GM23248 (cell line): Measurements from ENCODE around the gene GNA14. TPM values are rescaled to one million over a fixed set of nuclear protein-coding genes. Genes with fewer than 3 reads are reported as not detected.

Experiments used
- DNase-seq: peaks from one replicate; pipeline ENCODE4 v3.0.0-alpha.2; 2015
- H2AFZ ChIP-seq: fragments of 200-600 bp; sonication (generic); 2 replicates; pipeline ENCODE4 v1.6.1; 2016; ENCODE audit warnings: antibody characterized with exemption
- H3F3A ChIP-seq: fragments of 200-600 bp; sonication (generic); 2 replicates; pipeline ENCODE4 v1.6.1; 2016; ENCODE audit warnings: mild to moderate bottlenecking, antibody characterized with exemption, mixed run types; ENCODE audit not compliant: insufficient read depth
- H3K27ac ChIP-seq: fragments of 200-600 bp; sonication (generic); 2 replicates; pipeline ENCODE4 v1.5.1; 2016; ENCODE audit warnings: mild to moderate bottlenecking
- H3K27me3 ChIP-seq: fragments of 200-600 bp; sonication (generic); replicated peaks from 2 replicates; pipeline ENCODE4 v1.6.1; 2016; ENCODE audit warnings: mild to moderate bottlenecking; ENCODE audit not compliant: insufficient read depth
- H3K36me3 ChIP-seq: fragments of 200-600 bp; sonication (generic); 2 replicates; pipeline ENCODE4 v1.6.1; 2016; ENCODE audit warnings: low read depth, mild to moderate bottlenecking
- H3K4me1 ChIP-seq: fragments of 200-600 bp; sonication (generic); 2 replicates; pipeline ENCODE4 v1.6.1; 2016; ENCODE audit warnings: mild to moderate bottlenecking; ENCODE audit not compliant: insufficient read depth
- H3K4me2 ChIP-seq: fragments of 200-600 bp; sonication (generic); one replicate; pipeline ENCODE4 v1.6.1; 2016; ENCODE audit warnings: mild to moderate bottlenecking; ENCODE audit not compliant: unreplicated experiment
- H3K4me3 ChIP-seq: fragments of 200-600 bp; sonication (generic); 2 replicates; pipeline ENCODE4 v1.5.1; 2016; ENCODE audit warnings: mild to moderate bottlenecking
- H3K79me2 ChIP-seq: fragments of 200-600 bp; sonication (generic); 2 replicates; pipeline ENCODE4 v1.6.1; 2016; ENCODE audit warnings: mild to moderate bottlenecking; ENCODE audit not compliant: insufficient read depth
- H3K9ac ChIP-seq: fragments of 200-600 bp; sonication (generic); 2 replicates; pipeline ENCODE4 v1.6.1; 2016; ENCODE audit warnings: mild to moderate bottlenecking
- H3K9me2 ChIP-seq: fragments of 200-600 bp; sonication (generic); 2 replicates; pipeline ENCODE4 v1.6.1; 2016; ENCODE audit warnings: mixed run types, mild to moderate bottlenecking, moderate library complexity; ENCODE audit not compliant: insufficient read depth
- H3K9me3 ChIP-seq: fragments of 200-600 bp; sonication (generic); one replicate; pipeline ENCODE4 v1.6.1; 2017; ENCODE audit warnings: low read depth
- H4K20me1 ChIP-seq: fragments of 200-600 bp; sonication (generic); 2 replicates; pipeline ENCODE4 v1.6.0; 2016; ENCODE audit not compliant: insufficient read depth
- EZH2 ChIP-seq: fragments of 200-600 bp; sonication (generic); IDR thresholded peaks from 2 replicates; pipeline ENCODE4 v1.6.1; 2018; ENCODE audit warnings: antibody characterized with exemption, mild to moderate bottlenecking; ENCODE audit not compliant: insufficient read depth, poor library complexity, severe bottlenecking
- EZH2phosphoT487 ChIP-seq: fragments of 200-600 bp; sonication (generic); IDR thresholded peaks from 2 replicates; pipeline ENCODE4 v1.6.1; 2018; ENCODE audit warnings: antibody characterized with exemption, moderate library complexity, mild to moderate bottlenecking, low read depth; ENCODE audit not compliant: insufficient read depth
- WGBS, 2 experiments: methylation state at CpG; one replicate each; pipeline ENCODE4 v1.1.6; 2015 to 2017; ENCODE audit warnings: low lambda C conversion rate in 2 of 2, low coverage in 1 of 2; ENCODE audit errors: missing lambda C conversion rate in 2 of 2; 5-methylcytosine and 5-hydroxymethylcytosine counted together
- in situ Hi-C: fragments of 300-500 bp; cut with MboI; formaldehyde crosslinking; loops from 2 replicates; pipeline ENCODE4 v1.15.0; 2020
- polyA plus RNA-seq: library from polyadenylated mRNA; unstranded; fragments of >200 nt; fragmentation: Nextera tagmentation; extraction: Ambion mirVana; gene quantifications from 2 replicates; pipeline ENCODE4 v1.2.1, GENCODE V29; 2016
- total RNA-seq: library from RNA; depleted of rRNA; stranded (reverse); fragments of >200 nt; shearing (Covaris generic); gene quantifications from 2 replicates; pipeline ENCODE4 v1.2.3, GENCODE V29; 2014

The GNA14 gene
- total and polyA plus RNA-seq, 2 experiments from 2014 or later = 0.11 to 0.24 TPM

- no peaks in the 10 kb centered on the region for H3K9me3 ChIP-seq
- no peaks in the 10 kb centered on the region for H3K79me2 ChIP-seq
- TF ChIP-seq EZH2phosphoT487 (no peak), EZH2 (no peak)
- 72 to 78% methylated on average over 3 of the region's 3 CpGs for WGBS, 2 experiments
- H3F3A ChIP-seq = no peaks in the 10 kb centered on the region
- DNase-seq = no peak
- no peaks in the 10 kb centered on the region; the same call in 1 of the 2 replicates for H3K27me3 ChIP-seq
- no peak overlapping the region for H3K4me2 ChIP-seq
- H3K36me3 ChIP-seq = no peaks in the 10 kb centered on the region
- in situ Hi-C loops = no loop called here
- no peaks in the 10 kb centered on the region for H3K4me1 ChIP-seq
- H3K4me3 ChIP-seq = no peak overlapping the region
- no peaks in the 10 kb centered on the region for H4K20me1 ChIP-seq
- no peak overlapping the region for H3K9ac ChIP-seq
- no peak overlapping the region for H3K27ac ChIP-seq
- H2AFZ ChIP-seq = no peak overlapping the region
- H3K9me2 ChIP-seq = no peaks in the 10 kb centered on the region
Observed at GRCh38 chr9:77533671-77534070, 114.5 kb downstream of the GNA14 start.

GRCh38 chr9:77532607-77533006 lies 115.5 kb downstream of the GNA14 start:
- H3K4me1 ChIP-seq = no peaks in the 10 kb centered on the region
- H3F3A ChIP-seq = no peaks in the 10 kb centered on the region
- WGBS, 2 experiments = 73 to 83% methylated on average over 5 of the region's 5 CpGs
- H3K9me3 ChIP-seq = no peaks in the 10 kb centered on the region
- in situ Hi-C loops = no loop called here
- TF ChIP-seq EZH2 (no peak), EZH2phosphoT487 (no peak)
- no peaks in the 10 kb centered on the region for H4K20me1 ChIP-seq
- H2AFZ ChIP-seq = no peak overlapping the region
- H3K27me3 ChIP-seq = no peaks in the 10 kb centered on the region; the same call in 1 of the 2 replicates
- H3K9ac ChIP-seq = no peak overlapping the region
- H3K36me3 ChIP-seq = no peaks in the 10 kb centered on the region
- H3K4me2 ChIP-seq = no peak overlapping the region
- H3K79me2 ChIP-seq = no peaks in the 10 kb centered on the region
- no peak overlapping the region for H3K27ac ChIP-seq
- DNase-seq = no peak
- no peak overlapping the region for H3K4me3 ChIP-seq
- no peaks in the 10 kb centered on the region for H3K9me2 ChIP-seq

- in situ Hi-C loops = no loop called here
- H3K36me3 ChIP-seq = no peaks in the 10 kb centered on the region
- no peaks in the 10 kb centered on the region for H3K27me3 ChIP-seq
- H3K79me2 ChIP-seq = no peaks in the 10 kb centered on the region
- peak; percentile 31 for DNase-seq
- H3K9ac ChIP-seq = no peak overlapping the region
- WGBS, 2 experiments = 13 to 18% methylated on average over 4 of the region's 4 CpGs
- H4K20me1 ChIP-seq = no peaks in the 10 kb centered on the region
- no peak overlapping the region for H3K4me2 ChIP-seq
- H3K4me1 ChIP-seq = no peaks in the 10 kb centered on the region
- no peaks in the 10 kb centered on the region for H3K9me3 ChIP-seq
- TF ChIP-seq EZH2phosphoT487 (no peak), EZH2 (no peak)
- no peaks in the 10 kb centered on the region for H3K9me2 ChIP-seq
- H3F3A ChIP-seq = no peaks in the 10 kb centered on the region
- H2AFZ ChIP-seq = no peak overlapping the region
- no peak overlapping the region for H3K27ac ChIP-seq
- no peak overlapping the region for H3K4me3 ChIP-seq
Observed at GRCh38 chr9:77531400-77531799, 116.7 kb downstream of the GNA14 start.

GRCh38 chr9:77523891-77524290 lies 124.2 kb downstream of the GNA14 start:
- Histone ChIP-seq H3K9me2 (no peaks in the 10 kb centered on the region), H3F3A (no peaks in the 10 kb centered on the region), H3K4me3 (no peak overlapping the region), H3K9ac (no peak overlapping the region), H3K36me3 (no peaks in the 10 kb centered on the region), H3K79me2 (no peaks in the 10 kb centered on the region), H3K4me1 (no peaks in the 10 kb centered on the region), H4K20me1 (no peaks in the 10 kb centered on the region), H3K27ac (no peak overlapping the region), H3K9me3 (no peaks in the 10 kb centered on the region), H2AFZ (no peak overlapping the region), H3K27me3 (no peaks in the 10 kb centered on the region), H3K4me2 (peak overlapping the region; percentile 32)
- TF ChIP-seq EZH2 (no peak), EZH2phosphoT487 (no peak)
- DNase-seq = no peak
- in situ Hi-C loops = no loop called here
- 21 to 26% methylated on average over 2 of the region's 2 CpGs for WGBS, 2 experiments

DNA sequence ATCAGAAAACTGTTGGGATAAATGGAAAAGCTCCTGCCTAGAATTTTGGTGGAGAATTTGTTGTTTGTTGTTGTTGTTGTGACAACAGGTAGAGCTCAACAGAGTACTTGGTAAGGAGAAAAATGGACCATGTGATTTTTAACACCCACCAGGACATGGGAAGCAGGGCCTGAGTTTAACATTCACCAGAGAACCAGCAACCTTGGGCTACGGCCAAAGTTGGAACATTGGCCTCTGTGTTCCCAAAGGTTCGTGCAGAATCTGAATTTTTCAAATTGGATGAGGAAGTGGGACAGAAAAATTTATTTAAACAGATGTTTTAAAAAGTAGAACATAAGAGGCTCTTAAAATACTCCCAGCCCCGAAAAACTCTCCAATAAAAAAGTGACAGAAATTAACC lies 127.0 kb downstream of the GNA14 start:
- Histone ChIP-seq H4K20me1 (no peaks in the 10 kb centered on the region), H3K4me1 (no peaks in the 10 kb centered on the region), H3K4me3 (no peak overlapping the region), H3K27ac (no peak overlapping the region), H3K36me3 (no peaks in the 10 kb centered on the region), H3K9me3 (no peaks in the 10 kb centered on the region), H3K27me3 (no peaks in the 10 kb centered on the region), H3F3A (no peaks in the 10 kb centered on the region), H3K9me2 (no peaks in the 10 kb centered on the region), H3K79me2 (no peaks in the 10 kb centered on the region), H3K4me2 (no peak overlapping the region), H2AFZ (no peak overlapping the region), H3K9ac (no peak overlapping the region)
- no peak for DNase-seq
- no peak for TF ChIP-seq EZH2phosphoT487
- TF ChIP-seq EZH2 = no peak
- WGBS, 2 experiments = 27 to 31% methylated on average over 3 of the region's 3 CpGs
- in situ Hi-C loops = no loop called here
